Ovary (tissue), 3 donors: ENCODE measurements around the gene PGBD5.

ENCODE experiments used
- CTCF ChIP-seq, 3 donors: fragments of 450-650 bp in 2 of 3; fragments of 200-600 bp in 1 of 3; IDR thresholded peaks; one replicate each; pipeline versions ENCODE4 v1.5.1 to v1.8.0; 2016 to 2022; ENCODE audit warnings: antibody characterized with exemption in 3 of 3, mild to moderate bottlenecking in 1 of 3
- EP300 ChIP-seq: sonication (generic); formaldehyde crosslinking; IDR thresholded peaks from one replicate; pipeline ENCODE4 v1.6.1; 2017; ENCODE audit warnings: antibody characterized with exemption
- POLR2A ChIP-seq: fragments of 450-650 bp; IDR thresholded peaks from one replicate; pipeline ENCODE4 v1.6.1; 2017; ENCODE audit warnings: antibody characterized with exemption, mild to moderate bottlenecking, moderate library complexity
- donor health status: DM: no; HTN: no; CAD: no.

GRCh38 chr1:230401763-230402294, 24.3 kb downstream of the PGBD5 start:
- TF ChIP-seq CTCF (IDR thresholded peaks at IDR 0.05) (no peak), POLR2A (no peak), EP300 (no peak)
